ENCODE measurements around the gene HMG20B. TPM values are rescaled to one million over a fixed set of nuclear protein-coding genes. Genes with fewer than 3 reads are reported as not detected.

Gene HMG20B
- polyA plus RNA-seq, 1 of the 3 experiments (the other 2 are of a cell fraction) = 92.0 TPM

GRCh38 chr19:3601021-3601420 is 28.3 kb downstream of the HMG20B start:
- H3K9me2 ChIP-seq = no peaks in the 10 kb centered on the region
- ChIA-PET POLR2A (no interaction called here), CTCF (interaction anchor here (0.6 to 1.8 kb wide), 3 partner anchors 8 to 585 kb away, joined by 3 to 4 read pairs (median 3); no protein-coding TSS in a partner anchor)
- no peak overlapping the region for H3K27ac ChIP-seq (ENCODE audit: low read depth in 2 of 2, low read length in 1 of 2)
- no peak overlapping the region for H2AFZ ChIP-seq (ENCODE audit: low read depth)
- no peaks in the 10 kb centered on the region for H3F3A ChIP-seq (replicated peaks; ENCODE audit: insufficient read depth)
- H4K20me1 ChIP-seq (ENCODE audit: insufficient read depth) = no peaks in the 10 kb centered on the region
- H3K4me3 ChIP-seq (ENCODE audit: low read depth in 2 of 2, low read length in 1 of 2) = no peak overlapping the region
- no peak overlapping the region for H3K9ac ChIP-seq
- H3K9me3 ChIP-seq = no peaks in the 10 kb centered on the region
- no peak overlapping the region for H3K4me2 ChIP-seq
- WGBS (ENCODE audit: low lambda C conversion rate) = 88% methylated on average over 12 of the region's 12 CpGs
- TF ChIP-seq TAF1 (IDR thresholded peaks at IDR 0.05; ENCODE audit: borderline replicate concordance, low read depth, low read length) = no peak
- TF ChIP-seq TEAD4 (IDR thresholded peaks at IDR 0.05; ENCODE audit: borderline replicate concordance, insufficient read depth) = no peak
- TF ChIP-seq CHD2 (IDR thresholded peaks at IDR 0.05; ENCODE audit: low read length, partially characterized antibody) = no peak
- no peak for TF ChIP-seq RFX5 (IDR thresholded peaks at IDR 0.05; ENCODE audit: low read length)
- no peak for TF ChIP-seq POLR2AphosphoS5 (IDR thresholded peaks at IDR 0.05; ENCODE audit: low read depth, low read length)
- no peaks in the 10 kb centered on the region for H3K79me2 ChIP-seq (ENCODE audit: insufficient read depth)
- H3K36me3 ChIP-seq (replicated peaks in 1 of 2; ENCODE audit: control insufficient read depth in 1 of 2, insufficient read depth in 2 of 2, low read length in 1 of 2) = no peaks in the 10 kb centered on the region
- H3K27me3 ChIP-seq (ENCODE audit: insufficient read depth) = no peaks in the 10 kb centered on the region
- H3K4me1 ChIP-seq (ENCODE audit: control insufficient read depth in 1 of 2, insufficient read depth in 2 of 2, low read depth in 1 of 2, low read length in 1 of 2) = peaks cover 0 to 2% of the 10 kb centered on the region in 2 experiments; a peak in 1 of 4 replicates
- no peak for DNase-seq

GRCh38 chr19:3603121-3603811 is 30.5 kb downstream of the HMG20B start:
- TF ChIP-seq FOXM1 (IDR thresholded peaks at IDR 0.05; ENCODE audit: low read depth) (no peak), TAF1 (IDR thresholded peaks at IDR 0.05; ENCODE audit: borderline replicate concordance, low read depth, low read length) (no peak), EZH2phosphoT487 (IDR thresholded peaks at IDR 0.05; ENCODE audit: borderline replicate concordance, low read depth) (no peak), FOSL2 (IDR thresholded peaks at IDR 0.05; ENCODE audit: borderline replicate concordance, low read depth) (no peak), GATA2 (CRISPR knock-in tag; IDR thresholded peaks at IDR 0.05) (no peak), SIN3A (IDR thresholded peaks at IDR 0.05; ENCODE audit: borderline replicate concordance, low read depth, low read length) (no peak), CHD2 (IDR thresholded peaks at IDR 0.05; ENCODE audit: low read length, partially characterized antibody) (no peak), USF2 (IDR thresholded peaks at IDR 0.05; ENCODE audit: borderline replicate concordance, low read depth, low read length) (no peak), RFX5 (IDR thresholded peaks at IDR 0.05; ENCODE audit: low read length) (no peak), EP300 (IDR thresholded peaks at IDR 0.05; ENCODE audit: borderline replicate concordance in 1 of 2, low read depth in 1 of 2, low read length in 1 of 2) (no peak), MXI1 (IDR thresholded peaks at IDR 0.05; ENCODE audit: low read depth, low read length) (no peak), TCF12 (IDR thresholded peaks at IDR 0.05) (no peak), PBX3 (IDR thresholded peaks at IDR 0.05) (no peak), RCOR1 (IDR thresholded peaks at IDR 0.05; ENCODE audit: low read length) (no peak), ELF1 (IDR thresholded peaks at IDR 0.05) (no peak)
- TF ChIP-seq, protein P1, sequence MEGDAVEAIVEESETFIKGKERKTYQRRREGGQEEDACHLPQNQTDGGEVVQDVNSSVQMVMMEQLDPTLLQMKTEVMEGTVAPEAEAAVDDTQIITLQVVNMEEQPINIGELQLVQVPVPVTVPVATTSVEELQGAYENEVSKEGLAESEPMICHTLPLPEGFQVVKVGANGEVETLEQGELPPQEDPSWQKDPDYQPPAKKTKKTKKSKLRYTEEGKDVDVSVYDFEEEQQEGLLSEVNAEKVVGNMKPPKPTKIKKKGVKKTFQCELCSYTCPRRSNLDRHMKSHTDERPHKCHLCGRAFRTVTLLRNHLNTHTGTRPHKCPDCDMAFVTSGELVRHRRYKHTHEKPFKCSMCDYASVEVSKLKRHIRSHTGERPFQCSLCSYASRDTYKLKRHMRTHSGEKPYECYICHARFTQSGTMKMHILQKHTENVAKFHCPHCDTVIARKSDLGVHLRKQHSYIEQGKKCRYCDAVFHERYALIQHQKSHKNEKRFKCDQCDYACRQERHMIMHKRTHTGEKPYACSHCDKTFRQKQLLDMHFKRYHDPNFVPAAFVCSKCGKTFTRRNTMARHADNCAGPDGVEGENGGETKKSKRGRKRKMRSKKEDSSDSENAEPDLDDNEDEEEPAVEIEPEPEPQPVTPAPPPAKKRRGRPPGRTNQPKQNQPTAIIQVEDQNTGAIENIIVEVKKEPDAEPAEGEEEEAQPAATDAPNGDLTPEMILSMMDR (IDR thresholded peaks at IDR 0.05) = no peak
- Histone ChIP-seq H3K9ac (no peak overlapping the region), H3K27ac (ENCODE audit: low read depth in 2 of 2, low read length in 1 of 2) (no peak overlapping the region), H3K4me1 (ENCODE audit: control insufficient read depth in 1 of 2, insufficient read depth in 2 of 2, low read depth in 1 of 2, low read length in 1 of 2) (peaks cover 8 to 14% of the 10 kb centered on the region in 2 experiments; a peak in 1 of 4 replicates), H3K36me3 (replicated peaks in 1 of 2; ENCODE audit: control insufficient read depth in 1 of 2, insufficient read depth in 2 of 2, low read length in 1 of 2) (no peaks in the 10 kb centered on the region), H3K27me3 (ENCODE audit: insufficient read depth) (no peaks in the 10 kb centered on the region), H3K9me3 (no peaks in the 10 kb centered on the region), H3K4me3 (ENCODE audit: low read depth in 2 of 2, low read length in 1 of 2) (no peak overlapping the region), H3K79me2 (ENCODE audit: insufficient read depth) (no peaks in the 10 kb centered on the region), H3K9me2 (no peaks in the 10 kb centered on the region), H2AFZ (ENCODE audit: low read depth) (no peak overlapping the region), H3K4me2 (no peak overlapping the region), H4K20me1 (ENCODE audit: insufficient read depth) (no peaks in the 10 kb centered on the region), H3F3A (replicated peaks; ENCODE audit: insufficient read depth) (no peaks in the 10 kb centered on the region)
- CTCF ChIA-PET = interaction anchor here (1.9 to 2.1 kb wide), 2 partner anchors 17 to 18 kb away, joined by 9 to 10 read pairs; partner anchors contain the start of gene GIPC3
- POLR2A ChIA-PET = no interaction called here
- no peak for DNase-seq
- 83% methylated on average over 11 of the region's 23 CpGs for WGBS (ENCODE audit: low lambda C conversion rate)
